ENCODE results near the gene UCP2. TPM values are rescaled to one million over a fixed set of nuclear protein-coding genes. Genes with fewer than 3 reads are reported as not detected.

UCP2 gene
- total RNA-seq, 2 donors from 2014 or later = 42.0 to 57.7 TPM

DNA sequence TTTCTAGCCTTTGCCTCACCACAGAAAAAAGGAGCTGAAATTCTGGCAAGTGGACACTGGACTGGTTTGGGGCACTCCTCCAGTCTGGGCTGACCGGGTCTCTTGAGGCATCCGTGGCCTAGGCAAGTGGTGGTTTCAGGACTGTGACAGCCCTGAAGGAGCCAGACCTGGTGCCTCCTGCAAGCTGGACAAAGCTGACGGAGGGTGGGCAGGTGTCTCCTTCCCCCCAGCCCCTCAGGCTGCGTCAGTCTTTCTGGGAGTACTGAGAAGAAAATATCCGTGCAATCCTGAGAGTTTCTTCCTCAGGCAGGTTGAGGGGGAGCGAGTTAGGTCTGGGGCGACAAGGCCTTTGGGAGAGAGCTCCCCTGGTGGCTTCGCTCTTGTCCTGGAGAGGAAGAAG is 30.5 kb upstream of the UCP2 start:
- DNase-seq (ENCODE audit: low spot score) = no peak

DNA sequence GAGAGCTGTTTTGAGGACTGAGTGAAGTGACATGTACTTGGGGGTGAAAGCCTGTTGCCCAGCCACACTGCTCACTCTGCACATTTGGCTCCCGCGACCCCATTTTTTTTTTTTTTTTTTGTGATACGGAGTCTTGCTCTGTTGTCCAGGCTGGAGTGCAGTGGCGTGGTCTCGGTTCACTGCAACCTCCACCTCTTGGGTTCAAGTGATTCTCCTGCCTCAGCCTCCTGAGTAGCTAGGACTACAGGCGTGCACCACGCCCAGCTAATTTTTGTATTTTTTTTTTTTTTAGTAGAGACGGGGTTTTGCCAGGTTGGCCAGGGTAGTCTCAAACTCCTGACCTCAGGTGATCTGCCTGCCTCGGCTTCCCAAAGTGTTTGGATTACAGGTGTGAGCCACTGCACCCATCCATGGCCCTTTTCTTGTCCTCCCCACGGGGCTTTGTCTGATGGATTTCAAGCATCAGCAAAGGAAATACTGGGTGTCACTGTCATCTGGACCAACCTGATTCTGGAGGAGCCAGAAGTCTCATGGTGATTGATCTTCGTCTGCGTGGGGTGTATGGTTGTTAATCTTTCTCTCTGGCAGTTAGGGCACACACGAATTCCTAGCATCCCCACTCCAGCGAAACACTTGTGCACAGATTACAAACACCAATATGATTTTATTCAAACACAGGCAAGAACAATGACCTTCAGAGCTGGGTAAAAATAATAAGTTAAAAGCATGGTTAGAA is 29.6 kb upstream of the UCP2 start:
- Histone ChIP-seq H3K27me3 (replicated peaks; ENCODE audit: insufficient read depth) (no peaks in the 10 kb centered on the region), H3K27ac (no peak overlapping the region), H3K36me3 (no peaks in the 10 kb centered on the region), H3K4me1 (ENCODE audit: control insufficient read depth in 1 of 2, low read depth in 2 of 2) (no peaks in the 10 kb centered on the region), H3K9me3 (no peaks in the 10 kb centered on the region), H3K4me3 (no peak overlapping the region)
- DNase-seq (ENCODE audit: low spot score) (no peak), ATAC-seq (ENCODE audit: insufficient number of reproducible peaks, low FRiP score, low read depth) (no peak)
- TF ChIP-seq, protein P1, sequence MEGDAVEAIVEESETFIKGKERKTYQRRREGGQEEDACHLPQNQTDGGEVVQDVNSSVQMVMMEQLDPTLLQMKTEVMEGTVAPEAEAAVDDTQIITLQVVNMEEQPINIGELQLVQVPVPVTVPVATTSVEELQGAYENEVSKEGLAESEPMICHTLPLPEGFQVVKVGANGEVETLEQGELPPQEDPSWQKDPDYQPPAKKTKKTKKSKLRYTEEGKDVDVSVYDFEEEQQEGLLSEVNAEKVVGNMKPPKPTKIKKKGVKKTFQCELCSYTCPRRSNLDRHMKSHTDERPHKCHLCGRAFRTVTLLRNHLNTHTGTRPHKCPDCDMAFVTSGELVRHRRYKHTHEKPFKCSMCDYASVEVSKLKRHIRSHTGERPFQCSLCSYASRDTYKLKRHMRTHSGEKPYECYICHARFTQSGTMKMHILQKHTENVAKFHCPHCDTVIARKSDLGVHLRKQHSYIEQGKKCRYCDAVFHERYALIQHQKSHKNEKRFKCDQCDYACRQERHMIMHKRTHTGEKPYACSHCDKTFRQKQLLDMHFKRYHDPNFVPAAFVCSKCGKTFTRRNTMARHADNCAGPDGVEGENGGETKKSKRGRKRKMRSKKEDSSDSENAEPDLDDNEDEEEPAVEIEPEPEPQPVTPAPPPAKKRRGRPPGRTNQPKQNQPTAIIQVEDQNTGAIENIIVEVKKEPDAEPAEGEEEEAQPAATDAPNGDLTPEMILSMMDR (IDR thresholded peaks at IDR 0.05) = no peak

More for the DNA sequence above, 30.5 kb upstream of the UCP2 start:
- Histone ChIP-seq H3K27me3 (replicated peaks; ENCODE audit: insufficient read depth) (no peaks in the 10 kb centered on the region), H3K36me3 (no peaks in the 10 kb centered on the region), H3K27ac (no peak overlapping the region), H3K4me3 (no peak overlapping the region), H3K4me1 (ENCODE audit: control insufficient read depth in 1 of 2, low read depth in 2 of 2) (peaks cover 0 to 4% of the 10 kb centered on the region in 2 donors), H3K9me3 (no peaks in the 10 kb centered on the region)
- TF ChIP-seq, protein P1 (IDR thresholded peaks at IDR 0.05) = no peak
- no peak for ATAC-seq (ENCODE audit: insufficient number of reproducible peaks, low FRiP score, low read depth)

DNA sequence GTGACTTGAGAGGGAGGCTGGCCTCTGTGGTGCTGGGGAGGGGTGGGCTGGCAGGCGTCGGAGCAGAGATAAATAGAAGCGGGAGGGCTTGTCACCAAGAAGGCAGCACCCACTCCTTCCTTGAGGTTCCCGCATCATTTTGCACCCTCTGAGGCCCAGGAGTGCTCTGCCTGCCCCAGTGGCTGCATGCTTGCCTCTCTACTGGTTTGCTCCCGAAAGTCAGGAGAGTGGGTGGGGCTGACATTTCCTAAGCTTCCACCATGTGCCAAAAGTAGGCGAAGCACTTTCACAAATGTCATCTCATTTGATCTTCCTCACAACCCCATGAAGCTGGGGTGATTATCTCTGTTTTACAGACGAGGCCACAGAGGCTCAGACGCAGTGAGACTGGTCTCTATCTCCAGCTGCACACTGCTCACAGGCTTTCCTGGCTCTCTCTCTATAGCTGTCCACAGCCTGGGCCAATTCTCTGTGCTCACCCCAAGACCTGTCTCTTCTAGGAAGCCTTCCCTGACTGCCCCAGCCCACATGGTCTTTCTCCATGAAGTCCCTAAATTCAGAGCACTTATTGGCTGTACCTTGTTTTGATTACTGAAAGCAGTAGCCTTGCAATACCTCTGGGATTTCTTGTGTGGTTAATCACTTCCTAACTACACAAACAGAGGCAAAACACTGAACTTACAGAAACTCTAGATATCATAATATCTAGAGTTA is 28.9 kb upstream of the UCP2 start:
- no peak for ATAC-seq (ENCODE audit: insufficient number of reproducible peaks, low FRiP score, low read depth)
- TF ChIP-seq, protein P1 (IDR thresholded peaks at IDR 0.05) = no peak
- Histone ChIP-seq H3K27ac (no peak overlapping the region), H3K27me3 (replicated peaks; ENCODE audit: insufficient read depth) (no peaks in the 10 kb centered on the region), H3K4me1 (ENCODE audit: control insufficient read depth in 1 of 2, low read depth in 2 of 2) (no peaks in the 10 kb centered on the region), H3K36me3 (no peaks in the 10 kb centered on the region), H3K9me3 (no peaks in the 10 kb centered on the region), H3K4me3 (no peak overlapping the region)
- DNase-seq (ENCODE audit: low spot score) = no peak

DNA sequence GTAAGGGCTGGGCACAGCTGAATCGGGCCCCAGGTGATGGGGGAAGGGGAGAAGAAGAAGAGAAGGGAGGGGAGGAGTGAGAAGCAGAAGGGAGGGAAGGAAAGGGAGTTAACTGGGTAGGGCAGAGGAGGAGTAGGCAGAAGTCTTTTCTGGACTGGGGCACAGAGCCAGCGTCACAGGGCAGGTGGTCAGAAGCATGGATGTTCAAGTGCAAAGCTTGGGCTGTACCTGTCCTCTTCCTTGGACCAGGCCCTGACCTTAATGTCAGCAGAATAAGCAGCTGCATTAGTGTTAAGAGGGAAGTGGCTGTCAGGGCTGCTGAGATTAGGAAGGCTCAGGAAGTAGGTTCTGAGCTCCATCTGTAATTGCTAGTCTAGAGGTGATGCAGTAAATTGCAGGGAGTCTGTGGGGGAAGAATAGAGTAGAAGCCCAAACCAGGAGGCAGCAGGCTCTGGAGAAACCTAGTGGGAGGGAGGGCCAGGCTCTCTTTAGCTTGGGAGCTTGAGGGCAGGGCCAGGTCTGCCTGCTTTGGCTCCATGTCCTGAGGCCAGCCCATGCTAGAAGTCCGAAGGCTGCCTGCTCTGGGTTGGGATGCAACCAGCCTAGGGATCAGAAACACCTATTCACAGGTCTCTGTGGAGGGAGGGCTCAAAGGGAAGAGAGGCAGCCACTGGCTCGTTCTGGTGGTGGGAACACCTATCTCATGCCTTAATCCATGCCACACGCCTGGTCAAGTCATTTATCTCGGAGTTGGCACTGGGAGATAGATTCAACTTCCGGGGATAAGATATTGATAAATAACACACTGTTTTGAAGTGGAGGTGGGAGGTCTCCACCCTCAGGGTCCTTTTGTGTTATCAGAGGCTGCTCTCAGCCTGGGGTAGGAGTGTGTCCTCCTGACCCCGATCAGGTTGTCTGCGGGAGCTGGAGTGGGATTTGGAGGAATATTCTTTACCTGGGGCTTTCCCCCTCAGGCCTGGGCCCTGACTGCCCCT is 28.0 kb upstream of the UCP2 start:
- Histone ChIP-seq H3K4me3 (no peak overlapping the region), H3K27me3 (replicated peaks; ENCODE audit: insufficient read depth) (no peaks in the 10 kb centered on the region), H3K36me3 (no peaks in the 10 kb centered on the region), H3K27ac (no peak overlapping the region), H3K9me3 (no peaks in the 10 kb centered on the region), H3K4me1 (ENCODE audit: control insufficient read depth in 1 of 2, low read depth in 2 of 2) (no peaks in the 10 kb centered on the region)
- ATAC-seq (ENCODE audit: insufficient number of reproducible peaks, low FRiP score, low read depth) (no peak), DNase-seq (ENCODE audit: low spot score) (no peak)
- TF ChIP-seq, protein P1 (IDR thresholded peaks at IDR 0.05) = no peak
